Measurements from ENCODE around the gene VTI1A.
"Not testable (repeated sequence)": the region's sequence is repeated elsewhere in the genome, so short reads cannot be mapped to it uniquely, and the experiment has no call there.

The VTI1A gene

GRCh38 chr10:112842832-112843360 is 395.9 kb downstream of the VTI1A start:
- no peak for DNase-seq

GRCh38 chr10:112843623-112844022 is 396.6 kb downstream of the VTI1A start:
- no peak for DNase-seq

GRCh38 chr10:112844681-112845544 is 397.9 kb downstream of the VTI1A start:
- DNase-seq: no peak

- no peak for DNase-seq
These were observed 400.8 kb downstream of the VTI1A start for GRCh38 chr10:112847778-112848177.

GRCh38 chr10:112848228-112848627 is 401.2 kb downstream of the VTI1A start:
- no peak for DNase-seq

- DNase-seq: no peak
These were observed 401.9 kb downstream of the VTI1A start for GRCh38 chr10:112848868-112849430.

GRCh38 chr10:112849546-112849945 is 402.5 kb downstream of the VTI1A start:
- no peak for DNase-seq

- no peak for DNase-seq
These were observed 404.2 kb downstream of the VTI1A start for GRCh38 chr10:112851181-112851580.

- no peak for DNase-seq
These were observed 404.7 kb downstream of the VTI1A start for GRCh38 chr10:112851588-112852211.

- no peak for DNase-seq
These were observed 405.3 kb downstream of the VTI1A start for GRCh38 chr10:112852306-112852705.

GRCh38 chr10:112855134-112855533 is 408.1 kb downstream of the VTI1A start:
- DNase-seq: no peak

GRCh38 chr10:112857493-112857892 is 410.5 kb downstream of the VTI1A start:
- no peak for DNase-seq

- no peak for DNase-seq
These were observed 412.1 kb downstream of the VTI1A start for GRCh38 chr10:112858986-112859651.

GRCh38 chr10:112859793-112860192 is 412.8 kb downstream of the VTI1A start:
- DNase-seq: no peak

GRCh38 chr10:112863461-112863860 is 416.4 kb downstream of the VTI1A start:
- not testable (repeated sequence) for DNase-seq

Measured in COR-L47 (cell line).